ENCODE data around the gene SORCS2.

Gene SORCS2

GRCh38 chr4:7154351-7154981 lies 37.9 kb upstream of the SORCS2 start:
- no peak overlapping the region for H2BK12ac ChIP-seq (ENCODE audit: low read length in 2 of 2)
- no peak overlapping the region for H3K23ac ChIP-seq (ENCODE audit: low read length in 2 of 2)
- H4K91ac ChIP-seq (ENCODE audit: low read length) = no peak overlapping the region
- H3K4me2 ChIP-seq (ENCODE audit: low read length, poor library complexity, severe bottlenecking) = no peak overlapping the region
- no peak overlapping the region for H2BK5ac ChIP-seq (ENCODE audit: low read depth, low read length, poor library complexity, severe bottlenecking)
- H2AK5ac ChIP-seq (ENCODE audit: low read length, severe bottlenecking) = no peak overlapping the region
- H3K27me3 ChIP-seq (ENCODE audit: control insufficient read depth in 1 of 2, insufficient read depth in 1 of 2, low read length in 2 of 2) = peaks cover 54 to 74% of the 10 kb centered on the region in 2 experiments
- no peak overlapping the region for H2BK120ac ChIP-seq (ENCODE audit: low read depth, low read length)
- no peak for DNase-seq
- no peaks in the 10 kb centered on the region for H3K79me1 ChIP-seq (replicated peaks; ENCODE audit: low read length, poor library complexity, severe bottlenecking)
- H3K9ac ChIP-seq (ENCODE audit: low read length) = no peak overlapping the region
- H2AFZ ChIP-seq (ENCODE audit: low read depth, low read length) = no peak overlapping the region
- H2BK15ac ChIP-seq (ENCODE audit: low read depth, poor library complexity, severe bottlenecking) = peak overlapping the region; percentile 8
- no peak overlapping the region for H3K18ac ChIP-seq (ENCODE audit: low read depth in 1 of 2, low read length in 2 of 2)
- H3K27ac ChIP-seq (ENCODE audit: low read length, poor library complexity, severe bottlenecking) = no peak overlapping the region
- no peak overlapping the region for H3K14ac ChIP-seq (ENCODE audit: low read length in 2 of 2)
- H3K4ac ChIP-seq (ENCODE audit: low read depth in 1 of 2, low read length in 2 of 2) = no peak overlapping the region
- WGBS = 95% methylated on average over 18 of the region's 18 CpGs
- peaks cover 7% of the 10 kb centered on the region for H3K4me1 ChIP-seq (ENCODE audit: control insufficient read depth, insufficient read depth, low read depth, low read length)
- H3K36me3 ChIP-seq (ENCODE audit: control insufficient read depth in 1 of 2, insufficient read depth in 2 of 2, low read depth in 1 of 2, low read length in 2 of 2) = no peaks in the 10 kb centered on the region
- no peak overlapping the region for H3K4me3 ChIP-seq (ENCODE audit: insufficient read depth in 1 of 2, low read depth in 1 of 2, low read length in 2 of 2)
- H3K9me3 ChIP-seq (ENCODE audit: control insufficient read depth, low read length) = no peaks in the 10 kb centered on the region
- no peak overlapping the region for H4K8ac ChIP-seq (ENCODE audit: low read length)

GRCh38 chr4:7155590-7156071 lies 36.7 kb upstream of the SORCS2 start:
- Histone ChIP-seq H3K9me3 (ENCODE audit: control insufficient read depth, low read length) (no peaks in the 10 kb centered on the region), H2AFZ (ENCODE audit: low read depth, low read length) (no peak overlapping the region), H3K18ac (ENCODE audit: low read depth in 1 of 2, low read length in 2 of 2) (no peak overlapping the region), H2BK12ac (ENCODE audit: low read length in 2 of 2) (no peak overlapping the region), H4K91ac (ENCODE audit: low read length) (no peak overlapping the region), H3K9ac (ENCODE audit: low read length) (no peak overlapping the region), H3K36me3 (ENCODE audit: control insufficient read depth in 1 of 2, insufficient read depth in 2 of 2, low read depth in 1 of 2, low read length in 2 of 2) (no peaks in the 10 kb centered on the region), H3K27ac (ENCODE audit: low read length, poor library complexity, severe bottlenecking) (no peak overlapping the region), H3K14ac (ENCODE audit: low read length in 2 of 2) (no peak overlapping the region), H4K8ac (ENCODE audit: low read length) (no peak overlapping the region), H3K4me1 (ENCODE audit: control insufficient read depth, insufficient read depth, low read depth, low read length) (peaks cover 14% of the 10 kb centered on the region), H2BK120ac (ENCODE audit: low read depth, low read length) (no peak overlapping the region), H2BK15ac (ENCODE audit: low read depth, poor library complexity, severe bottlenecking) (no peak overlapping the region), H3K27me3 (ENCODE audit: control insufficient read depth in 1 of 2, insufficient read depth in 1 of 2, low read length in 2 of 2) (peaks cover 42 to 64% of the 10 kb centered on the region in 2 experiments), H2AK5ac (ENCODE audit: low read length, severe bottlenecking) (no peak overlapping the region), H3K79me1 (replicated peaks; ENCODE audit: low read length, poor library complexity, severe bottlenecking) (no peaks in the 10 kb centered on the region), H3K4me2 (ENCODE audit: low read length, poor library complexity, severe bottlenecking) (no peak overlapping the region), H3K23ac (ENCODE audit: low read length in 2 of 2) (no peak overlapping the region), H2BK5ac (ENCODE audit: low read depth, low read length, poor library complexity, severe bottlenecking) (no peak overlapping the region), H3K4ac (ENCODE audit: low read depth in 1 of 2, low read length in 2 of 2) (no peak overlapping the region), H3K4me3 (ENCODE audit: insufficient read depth in 1 of 2, low read depth in 1 of 2, low read length in 2 of 2) (no peak overlapping the region)
- 81% methylated on average over 19 of the region's 19 CpGs for WGBS
- no peak for DNase-seq

- Histone ChIP-seq H3K18ac (ENCODE audit: low read depth in 1 of 2, low read length in 2 of 2) (no peak overlapping the region), H3K9ac (ENCODE audit: low read length) (no peak overlapping the region), H4K8ac (ENCODE audit: low read length) (no peak overlapping the region), H3K23ac (ENCODE audit: low read length in 2 of 2) (no peak overlapping the region), H2AFZ (ENCODE audit: low read depth, low read length) (no peak overlapping the region), H3K4me1 (ENCODE audit: control insufficient read depth, insufficient read depth, low read depth, low read length) (peaks cover 19% of the 10 kb centered on the region), H3K27me3 (ENCODE audit: control insufficient read depth in 1 of 2, insufficient read depth in 1 of 2, low read length in 2 of 2) (peaks cover 35 to 63% of the 10 kb centered on the region in 2 experiments), H3K4me2 (ENCODE audit: low read length, poor library complexity, severe bottlenecking) (no peak overlapping the region), H3K14ac (ENCODE audit: low read length in 2 of 2) (no peak overlapping the region), H2BK12ac (ENCODE audit: low read length in 2 of 2) (no peak overlapping the region), H2BK120ac (ENCODE audit: low read depth, low read length) (no peak overlapping the region), H3K4ac (ENCODE audit: low read depth in 1 of 2, low read length in 2 of 2) (no peak overlapping the region), H3K36me3 (ENCODE audit: control insufficient read depth in 1 of 2, insufficient read depth in 2 of 2, low read depth in 1 of 2, low read length in 2 of 2) (no peaks in the 10 kb centered on the region), H4K91ac (ENCODE audit: low read length) (no peak overlapping the region), H2AK5ac (ENCODE audit: low read length, severe bottlenecking) (no peak overlapping the region), H3K27ac (ENCODE audit: low read length, poor library complexity, severe bottlenecking) (no peak overlapping the region), H2BK15ac (ENCODE audit: low read depth, poor library complexity, severe bottlenecking) (no peak overlapping the region), H2BK5ac (ENCODE audit: low read depth, low read length, poor library complexity, severe bottlenecking) (no peak overlapping the region), H3K4me3 (ENCODE audit: insufficient read depth in 1 of 2, low read depth in 1 of 2, low read length in 2 of 2) (no peak overlapping the region), H3K9me3 (ENCODE audit: control insufficient read depth, low read length) (no peaks in the 10 kb centered on the region), H3K79me1 (replicated peaks; ENCODE audit: low read length, poor library complexity, severe bottlenecking) (no peaks in the 10 kb centered on the region)
- WGBS = 56% methylated on average over 12 of the region's 12 CpGs
- DNase-seq = no peak
Observed at GRCh38 chr4:7156328-7156727, 36.0 kb upstream of the SORCS2 start.

- no peak overlapping the region for H3K18ac ChIP-seq (ENCODE audit: low read depth in 1 of 2, low read length in 2 of 2)
- no peak overlapping the region for H2BK12ac ChIP-seq (ENCODE audit: low read length in 2 of 2)
- H4K8ac ChIP-seq (ENCODE audit: low read length) = no peak overlapping the region
- no peak overlapping the region for H2BK5ac ChIP-seq (ENCODE audit: low read depth, low read length, poor library complexity, severe bottlenecking)
- H3K9me3 ChIP-seq (ENCODE audit: control insufficient read depth, low read length) = no peaks in the 10 kb centered on the region
- no peak overlapping the region for H3K4me2 ChIP-seq (ENCODE audit: low read length, poor library complexity, severe bottlenecking)
- no peak overlapping the region for H3K4ac ChIP-seq (ENCODE audit: low read depth in 1 of 2, low read length in 2 of 2)
- peaks cover 30 to 64% of the 10 kb centered on the region in 2 experiments for H3K27me3 ChIP-seq (ENCODE audit: control insufficient read depth in 1 of 2, insufficient read depth in 1 of 2, low read length in 2 of 2)
- no peak overlapping the region for H3K9ac ChIP-seq (ENCODE audit: low read length)
- H4K91ac ChIP-seq (ENCODE audit: low read length) = no peak overlapping the region
- H2BK15ac ChIP-seq (ENCODE audit: low read depth, poor library complexity, severe bottlenecking) = no peak overlapping the region
- no peak overlapping the region for H3K14ac ChIP-seq (ENCODE audit: low read length in 2 of 2)
- H3K36me3 ChIP-seq (ENCODE audit: control insufficient read depth in 1 of 2, insufficient read depth in 2 of 2, low read depth in 1 of 2, low read length in 2 of 2) = no peaks in the 10 kb centered on the region
- no peak overlapping the region for H2AFZ ChIP-seq (ENCODE audit: low read depth, low read length)
- no peak overlapping the region for H2BK120ac ChIP-seq (ENCODE audit: low read depth, low read length)
- H3K4me1 ChIP-seq (ENCODE audit: control insufficient read depth, insufficient read depth, low read depth, low read length) = peaks cover 21% of the 10 kb centered on the region
- 76% methylated on average over 12 of the region's 12 CpGs for WGBS
- H3K23ac ChIP-seq (ENCODE audit: low read length in 2 of 2) = no peak overlapping the region
- no peak overlapping the region for H3K4me3 ChIP-seq (ENCODE audit: insufficient read depth in 1 of 2, low read depth in 1 of 2, low read length in 2 of 2)
- peak; percentile 9 for DNase-seq
- no peak overlapping the region for H3K27ac ChIP-seq (ENCODE audit: low read length, poor library complexity, severe bottlenecking)
- H2AK5ac ChIP-seq (ENCODE audit: low read length, severe bottlenecking) = no peak overlapping the region
- H3K79me1 ChIP-seq (replicated peaks; ENCODE audit: low read length, poor library complexity, severe bottlenecking) = no peaks in the 10 kb centered on the region
Observed at GRCh38 chr4:7156761-7157488, 35.4 kb upstream of the SORCS2 start.

Data from mesenchymal stem cell (in vitro differentiated cells and primary cell).